Measurements from ENCODE around the gene CLINT1.
"Not testable (repeated sequence)": the region's sequence is repeated elsewhere in the genome, so short reads cannot be mapped to it uniquely, and the experiment has no call there.

The CLINT1 gene

GRCh38 chr5:157858527-157859226 is at the start of gene CLINT1:
Gene CLINT1, minus strand, starts transcription at chr5:157859145. Its CDS starts 175 bp downstream, at chr5:157858970.
- peak; percentile 88 for DNase-seq

GRCh38 chr5:157908459-157908858 is 49.5 kb upstream of the CLINT1 start:
- no peak for DNase-seq

GRCh38 chr5:157907479-157907878 is 48.5 kb upstream of the CLINT1 start:
- no peak for DNase-seq

- DNase-seq = no peak
These were observed 44.1 kb upstream of the CLINT1 start for GRCh38 chr5:157903117-157903450.

GRCh38 chr5:157902449-157903116 is 43.6 kb upstream of the CLINT1 start:
- DNase-seq = no peak

GRCh38 chr5:157900644-157901043 is 41.7 kb upstream of the CLINT1 start:
- no peak for DNase-seq

GRCh38 chr5:157893611-157894010 is 34.7 kb upstream of the CLINT1 start:
- no peak for DNase-seq

- DNase-seq = no peak
These were observed 34.0 kb upstream of the CLINT1 start for GRCh38 chr5:157892974-157893373.

- DNase-seq = no peak
These were observed 32.1 kb upstream of the CLINT1 start for GRCh38 chr5:157890836-157891597.

- DNase-seq = no peak
These were observed 30.0 kb upstream of the CLINT1 start for GRCh38 chr5:157888814-157889532.

- no peak for DNase-seq
These were observed 27.9 kb upstream of the CLINT1 start for GRCh38 chr5:157886796-157887380.

- DNase-seq = not testable (repeated sequence)
These were observed 26.1 kb upstream of the CLINT1 start for GRCh38 chr5:157885051-157885450.

GRCh38 chr5:157881498-157881897 is 22.6 kb upstream of the CLINT1 start:
- not testable (repeated sequence) for DNase-seq

DNA sequence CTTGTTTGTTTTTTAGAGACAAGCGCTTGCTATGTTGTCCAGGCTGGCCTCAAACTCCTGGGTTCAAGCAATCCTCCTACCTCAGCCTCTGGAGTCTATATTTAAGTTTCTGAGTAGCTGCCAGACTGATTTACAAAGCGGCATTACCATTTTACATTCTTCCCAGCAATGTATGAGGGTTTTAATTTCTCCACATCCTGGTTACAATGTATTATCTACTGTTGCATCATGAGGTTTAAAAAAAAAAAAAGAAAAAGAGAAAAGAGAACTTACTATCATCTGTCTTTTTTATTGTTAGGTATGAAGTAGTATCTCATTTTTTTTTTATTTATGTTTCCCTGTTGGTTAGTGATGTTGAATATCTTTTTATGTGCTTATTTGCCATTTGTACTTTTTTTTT is 18.9 kb upstream of the CLINT1 start:
- no peak for DNase-seq

DNA sequence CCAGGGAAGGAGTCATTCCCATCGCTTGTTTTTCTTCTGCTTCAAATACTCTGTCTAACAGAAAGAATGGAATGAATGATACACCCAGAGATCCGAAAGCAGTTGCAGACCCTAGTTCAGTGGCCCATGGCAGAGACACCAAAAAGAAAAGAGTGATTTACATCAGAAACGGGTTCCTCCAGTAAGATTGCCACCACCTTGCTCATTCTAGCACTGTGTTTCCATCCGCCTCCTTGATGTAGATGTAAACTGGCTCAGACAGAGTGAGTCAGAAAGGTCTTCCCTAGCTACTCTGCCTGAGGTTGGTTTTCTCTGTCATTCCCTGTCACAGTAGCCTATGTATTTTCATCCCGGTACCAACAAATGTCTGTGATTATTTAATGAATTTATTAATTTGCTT is 15.9 kb upstream of the CLINT1 start:
- DNase-seq = no peak

- no peak for DNase-seq
These were observed 12.2 kb upstream of the CLINT1 start for GRCh38 chr5:157870837-157871834.

DNA sequence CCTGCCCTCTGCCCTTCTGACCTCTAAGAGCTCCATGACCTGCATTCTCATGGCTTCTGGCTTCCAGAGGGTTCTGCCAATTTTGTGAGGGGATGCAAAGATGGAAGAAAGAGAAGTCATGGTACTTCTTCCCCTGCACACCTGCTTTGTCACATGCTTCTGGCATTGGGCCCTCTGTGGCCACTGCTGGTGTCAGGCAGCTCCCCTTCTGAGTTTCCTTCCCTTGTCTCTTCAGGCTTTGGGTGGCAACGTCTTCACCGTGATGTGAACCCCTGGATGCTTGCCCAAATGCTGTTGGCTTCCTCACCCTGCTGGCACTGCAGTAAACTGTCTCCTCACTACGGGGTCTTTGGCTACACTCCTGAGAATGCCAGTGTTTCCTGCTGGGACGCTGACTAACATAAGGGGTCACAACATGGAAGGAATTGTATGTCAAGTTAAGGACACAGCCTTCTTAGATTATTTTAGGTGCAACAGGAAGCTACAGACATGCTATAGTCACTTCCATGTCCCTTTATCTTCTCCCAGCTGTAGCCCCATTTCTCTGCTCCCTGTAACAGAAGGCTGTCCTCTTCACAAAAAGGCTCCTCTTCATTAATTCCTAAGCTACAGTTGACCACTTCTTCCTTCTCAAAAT is 8.9 kb upstream of the CLINT1 start:
- DNase-seq = no peak

DNA sequence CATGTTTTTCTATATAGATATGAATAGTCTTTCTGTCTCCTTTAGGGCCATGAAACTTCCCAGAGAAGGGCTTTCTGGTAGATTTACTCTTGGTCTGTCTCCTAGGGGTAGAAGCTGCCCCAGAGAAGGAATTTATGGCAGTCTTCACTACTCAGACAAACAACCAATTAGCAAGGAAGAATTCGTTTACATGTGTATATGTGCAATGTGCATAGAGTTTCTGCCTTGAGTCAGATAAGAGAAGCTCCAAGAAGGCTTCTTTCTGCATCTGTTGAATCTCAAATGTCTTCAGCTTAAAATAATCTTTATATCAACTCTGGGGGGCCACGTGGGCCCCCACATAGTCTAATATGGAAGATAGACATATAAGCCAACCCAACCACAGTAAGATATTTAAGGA is 7.6 kb upstream of the CLINT1 start:
- DNase-seq = no peak

DNA sequence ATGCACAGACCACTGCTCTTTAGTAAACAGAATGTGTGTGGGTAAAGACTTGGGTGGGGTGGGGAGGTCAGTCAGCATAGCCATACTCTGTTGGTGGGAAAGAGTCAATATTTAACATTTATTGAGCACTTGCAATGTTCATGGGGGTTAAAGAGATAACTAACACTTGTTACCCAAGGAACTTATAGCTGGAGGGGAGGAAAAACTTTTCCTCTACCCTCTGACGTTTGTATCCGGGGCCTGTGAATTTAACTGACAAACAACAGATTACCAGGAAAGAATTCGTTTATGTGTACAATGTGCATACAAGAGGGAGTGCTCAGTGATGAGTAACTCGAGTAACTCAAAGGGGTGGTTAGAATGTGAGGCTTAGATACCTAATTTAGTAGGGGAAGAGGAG is 6.8 kb upstream of the CLINT1 start:
- no peak for DNase-seq

DNA sequence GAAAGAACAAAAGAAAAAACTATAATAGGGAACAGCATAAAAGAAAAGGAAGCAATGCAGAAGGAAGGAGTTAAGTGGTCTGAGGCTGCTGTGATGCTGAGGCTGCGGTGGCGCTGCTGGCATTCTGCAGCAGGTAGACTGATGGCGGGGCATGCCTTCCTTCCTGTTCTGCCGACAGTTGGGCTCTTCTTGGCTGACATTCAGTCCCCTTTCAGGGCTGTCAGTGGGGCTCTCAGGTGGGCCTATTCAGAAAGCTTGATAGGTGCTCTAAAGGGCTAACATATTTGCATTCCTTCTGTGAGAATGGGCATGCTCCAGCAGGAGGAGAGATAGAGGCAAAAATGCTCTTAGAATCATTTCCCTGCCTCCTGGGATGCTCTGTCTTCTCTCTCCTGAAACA is 5.1 kb upstream of the CLINT1 start:
- DNase-seq = no peak

DNA sequence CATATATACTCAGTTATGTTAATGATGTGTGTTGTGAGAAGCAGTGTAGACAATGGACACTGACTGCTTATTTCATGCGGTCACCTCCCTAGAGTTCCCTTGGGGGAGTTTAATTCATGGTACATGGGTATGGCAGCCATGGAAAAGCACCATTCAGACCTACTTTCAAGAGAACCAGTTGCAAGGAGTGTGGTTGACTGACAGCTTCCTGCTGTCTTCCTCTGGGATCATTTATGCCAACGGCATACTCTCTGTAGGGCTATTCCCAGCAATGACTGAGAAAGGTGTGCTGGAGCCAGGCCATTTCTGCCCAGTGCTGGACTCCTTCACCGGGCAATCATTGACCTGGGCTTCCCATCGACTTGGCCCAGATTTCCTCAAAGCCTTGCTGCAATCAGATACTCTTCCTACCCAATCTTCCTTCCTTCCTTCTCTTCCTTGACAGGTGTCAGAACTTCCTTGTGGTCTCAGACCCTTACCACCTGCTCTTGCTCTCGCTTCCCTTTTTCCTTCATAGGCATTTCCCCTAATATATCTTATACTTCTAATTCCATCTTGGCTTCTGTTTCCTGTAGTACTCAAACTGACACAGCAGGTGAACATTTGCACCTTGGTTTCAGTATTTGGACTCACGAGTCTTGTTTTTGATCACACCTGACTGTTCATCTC is 3.4 kb upstream of the CLINT1 start:
- no peak for DNase-seq
